ENCODE results near the gene FAM163B.

Gene FAM163B

DNA sequence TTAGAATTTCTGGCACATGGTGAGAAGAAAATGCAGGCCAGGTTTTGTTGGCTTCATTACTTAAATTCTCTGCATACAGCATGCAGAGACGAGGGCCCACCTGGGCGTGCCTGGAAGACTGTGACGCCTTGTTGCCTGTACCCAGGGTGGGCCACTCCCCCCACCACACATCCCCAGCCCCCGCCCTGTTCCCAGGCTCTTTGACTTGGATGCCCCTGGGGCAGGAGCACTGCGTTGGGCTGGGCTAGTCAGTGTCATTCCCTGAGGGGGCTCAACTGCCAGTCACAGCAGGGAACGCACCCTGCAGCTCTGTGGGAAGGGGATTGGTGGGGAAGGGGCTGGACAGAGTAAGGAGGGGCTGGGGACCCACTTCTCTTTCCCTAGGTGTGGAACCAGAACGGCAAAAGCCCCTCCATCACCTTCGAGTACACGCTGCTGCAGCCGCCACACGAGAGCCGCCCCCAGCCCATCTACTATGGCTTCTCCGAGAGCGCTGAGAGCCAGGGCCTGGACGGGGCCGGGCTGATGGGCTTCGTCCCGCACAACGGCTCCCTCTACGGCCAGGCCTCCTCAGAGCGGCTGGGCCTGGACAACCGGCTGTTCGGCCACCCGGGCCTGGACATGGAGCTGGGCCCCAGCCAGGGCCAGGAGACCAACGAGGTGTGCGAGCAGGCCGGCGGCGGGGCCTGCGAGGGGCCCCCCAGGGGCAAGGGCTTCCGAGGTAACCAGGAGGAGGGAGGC is 55.0 kb downstream of the FAM163B start:
- DNase-seq (ENCODE audit: low spot score): no peak
- TF ChIP-seq, protein P1, sequence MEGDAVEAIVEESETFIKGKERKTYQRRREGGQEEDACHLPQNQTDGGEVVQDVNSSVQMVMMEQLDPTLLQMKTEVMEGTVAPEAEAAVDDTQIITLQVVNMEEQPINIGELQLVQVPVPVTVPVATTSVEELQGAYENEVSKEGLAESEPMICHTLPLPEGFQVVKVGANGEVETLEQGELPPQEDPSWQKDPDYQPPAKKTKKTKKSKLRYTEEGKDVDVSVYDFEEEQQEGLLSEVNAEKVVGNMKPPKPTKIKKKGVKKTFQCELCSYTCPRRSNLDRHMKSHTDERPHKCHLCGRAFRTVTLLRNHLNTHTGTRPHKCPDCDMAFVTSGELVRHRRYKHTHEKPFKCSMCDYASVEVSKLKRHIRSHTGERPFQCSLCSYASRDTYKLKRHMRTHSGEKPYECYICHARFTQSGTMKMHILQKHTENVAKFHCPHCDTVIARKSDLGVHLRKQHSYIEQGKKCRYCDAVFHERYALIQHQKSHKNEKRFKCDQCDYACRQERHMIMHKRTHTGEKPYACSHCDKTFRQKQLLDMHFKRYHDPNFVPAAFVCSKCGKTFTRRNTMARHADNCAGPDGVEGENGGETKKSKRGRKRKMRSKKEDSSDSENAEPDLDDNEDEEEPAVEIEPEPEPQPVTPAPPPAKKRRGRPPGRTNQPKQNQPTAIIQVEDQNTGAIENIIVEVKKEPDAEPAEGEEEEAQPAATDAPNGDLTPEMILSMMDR (conservative IDR thresholded peaks at IDR 0.05; ENCODE audit: low read depth): no peak
- ChIA-PET CTCF (interaction anchor here (1.2 kb wide), 1 partner anchor 21 kb away, joined by 3 read pairs; no protein-coding TSS in a partner anchor), POLR2A (ENCODE audit: low non-redundant PET) (interaction anchor here (0.6 kb wide), 1 partner anchor 231 kb away, joined by 3 read pairs; no protein-coding TSS in a partner anchor)
- H3K27ac ChIP-seq: no peak overlapping the region

DNA sequence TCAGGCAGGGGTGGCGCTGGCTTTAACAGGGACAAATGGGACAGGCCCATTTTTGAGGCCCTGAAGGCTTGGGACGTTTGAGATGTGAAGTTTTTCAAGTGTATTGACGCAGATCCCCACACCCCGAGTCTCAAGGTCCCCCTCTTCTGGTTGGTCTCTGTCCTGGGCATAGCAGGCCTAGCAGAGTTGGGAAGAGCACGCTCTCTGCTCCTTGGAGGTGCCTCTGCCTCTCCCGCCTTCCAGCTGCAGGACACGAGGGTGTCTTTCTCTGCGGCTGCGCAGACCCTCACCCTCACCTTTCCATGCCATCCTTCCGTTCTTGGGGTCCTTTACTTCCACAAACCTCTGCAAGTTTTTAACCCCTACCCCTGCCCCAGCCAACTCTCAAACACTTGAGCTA is 56.1 kb downstream of the FAM163B start:
- H3K27ac ChIP-seq: no peak overlapping the region
- ChIA-PET CTCF (interaction anchor here (1.2 to 1.4 kb wide), 2 partner anchors 20 to 190 kb away, joined by 3 to 6 read pairs; no protein-coding TSS in a partner anchor), POLR2A (ENCODE audit: low non-redundant PET) (no interaction called here)
- no peak for DNase-seq (ENCODE audit: low spot score)
- TF ChIP-seq, protein P1 (conservative IDR thresholded peaks at IDR 0.05; ENCODE audit: low read depth): no peak

DNA sequence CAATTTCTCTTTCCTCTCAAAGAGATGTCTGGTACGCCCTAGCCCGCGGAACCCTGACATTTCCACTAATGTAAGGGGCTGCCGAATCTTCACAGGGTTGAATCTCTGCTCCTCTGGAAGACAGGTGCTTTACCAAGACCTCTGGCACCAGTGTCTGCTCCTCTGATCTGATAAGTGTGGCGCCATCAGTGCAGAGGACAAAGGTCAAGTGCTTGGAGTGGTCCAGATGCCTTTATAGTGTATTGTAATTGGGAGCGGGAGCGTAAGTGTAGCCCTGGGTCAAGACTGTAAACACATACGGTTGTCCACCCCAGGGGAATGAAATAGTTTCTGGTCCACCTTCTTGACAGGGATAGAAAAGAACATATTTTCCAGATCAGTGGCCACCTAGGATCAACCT is 57.0 kb downstream of the FAM163B start:
- no peak overlapping the region for H3K27ac ChIP-seq
- DNase-seq (ENCODE audit: low spot score): no peak
- ChIA-PET CTCF (interaction anchor here (1.4 kb wide), 1 partner anchor 191 kb away, joined by 6 read pairs; no protein-coding TSS in a partner anchor), POLR2A (ENCODE audit: low non-redundant PET) (no interaction called here)
- TF ChIP-seq, protein P1 (conservative IDR thresholded peaks at IDR 0.05; ENCODE audit: low read depth): no peak

DNA sequence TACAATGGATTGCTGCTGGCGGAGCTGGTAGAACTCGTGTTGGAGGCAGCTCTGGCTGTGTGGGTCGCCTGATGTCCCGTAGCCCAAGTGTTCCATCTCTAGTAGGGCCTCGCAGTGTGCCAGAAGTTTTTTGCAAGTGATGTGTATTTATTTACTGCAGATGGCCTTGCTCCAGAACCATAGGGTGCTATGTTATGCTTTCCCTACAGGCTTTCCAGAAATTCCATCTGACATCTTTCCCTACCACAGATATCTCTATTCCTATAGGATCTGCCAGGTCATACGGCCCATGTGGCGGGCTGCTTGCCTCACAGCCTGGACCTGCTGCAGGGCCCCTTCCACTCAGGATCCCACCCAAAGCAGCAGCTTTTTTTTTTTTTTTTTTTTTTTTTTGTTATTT is 57.7 kb downstream of the FAM163B start:
- H3K27ac ChIP-seq: no peak overlapping the region
- TF ChIP-seq, protein P1 (conservative IDR thresholded peaks at IDR 0.05; ENCODE audit: low read depth): no peak
- ChIA-PET CTCF (interaction anchor here (0.6 to 1.4 kb wide), 2 partner anchors 191 to 470 kb away, joined by 3 to 6 read pairs; no protein-coding TSS in a partner anchor), POLR2A (ENCODE audit: low non-redundant PET) (no interaction called here)
- no peak for DNase-seq (ENCODE audit: low spot score)

DNA sequence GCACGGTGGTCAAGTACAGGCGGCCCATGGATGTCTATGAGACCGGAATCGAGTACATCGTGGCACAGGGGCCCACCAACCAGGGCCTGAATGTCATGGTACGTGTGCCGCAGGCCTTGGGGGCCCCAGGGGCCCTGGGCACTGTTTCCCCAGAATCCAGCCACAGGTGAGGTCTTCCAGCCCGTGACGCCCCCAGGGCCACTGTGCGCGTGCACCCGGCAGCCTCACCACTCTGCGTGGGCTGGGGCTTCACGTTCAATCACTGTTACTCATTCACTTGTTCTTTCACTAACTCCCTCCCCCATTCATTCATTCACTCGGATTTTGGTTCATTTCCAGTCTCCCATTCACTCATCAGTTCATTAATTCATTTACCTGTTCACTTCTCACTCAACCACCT is 62.1 kb downstream of the FAM163B start:
- CTCF ChIA-PET: no interaction called here
- POLR2A ChIA-PET (ENCODE audit: low non-redundant PET): no interaction called here

DNA sequence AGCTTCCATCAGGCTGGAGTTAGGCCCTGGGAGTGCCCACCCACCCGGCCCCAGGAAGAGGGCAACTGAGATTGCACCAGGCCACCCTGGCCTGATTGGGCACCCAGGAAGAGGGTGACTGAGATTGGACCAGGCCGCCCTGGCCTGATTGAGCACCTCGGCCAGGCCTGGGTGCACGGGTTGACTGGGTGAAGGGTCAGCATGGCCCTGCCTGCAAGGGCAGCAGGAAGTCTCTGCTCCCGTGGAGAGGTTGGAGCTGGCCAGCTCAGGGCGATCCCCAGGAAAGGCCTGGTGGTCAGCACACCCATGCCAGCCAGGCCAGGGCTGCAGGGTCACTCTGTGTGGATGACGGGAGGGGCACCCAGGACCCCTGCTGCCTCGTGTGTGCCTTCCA is 62.9 kb downstream of the FAM163B start:
- TF ChIP-seq, protein P1 (conservative IDR thresholded peaks at IDR 0.05; ENCODE audit: low read depth): no peak
- ChIA-PET POLR2A (ENCODE audit: low non-redundant PET) (no interaction called here), CTCF (no interaction called here)
- no peak overlapping the region for H3K27ac ChIP-seq
- no peak for DNase-seq (ENCODE audit: low spot score)

More for the DNA sequence above, 62.1 kb downstream of the FAM163B start:
- no peak for DNase-seq (ENCODE audit: low spot score)
- H3K27ac ChIP-seq: no peak overlapping the region
- TF ChIP-seq, protein P1 (conservative IDR thresholded peaks at IDR 0.05; ENCODE audit: low read depth): no peak

Measured in RWPE1 (cell line).